Esophagus squamous epithelium (tissue), 5 donors: ENCODE results near the gene GFI1B. TPM values are rescaled to one million over a fixed set of nuclear protein-coding genes. Genes with fewer than 3 reads are reported as not detected.

Experiments used
- DNase-seq: peaks from one replicate; lab custom pipeline; 2025; lab: John Stamatoyannopoulos, UW
- H3K27ac ChIP-seq, 4 donors: fragments of 200-600 bp; sonication (generic); one replicate each; pipeline ENCODE4 v1.5.1; 2016 to 2019; ENCODE audit warnings: mild to moderate bottlenecking in 1 of 4
- H3K27me3 ChIP-seq, 4 donors: fragments of 200-600 bp; sonication (generic); 1 replicate in 3 of 4; 2 replicates in 1 of 4; pipeline versions ENCODE4 v1.5.1 to v1.6.0; 2017 to 2021; ENCODE audit warnings: antibody characterized with exemption in 1 of 4
- H3K36me3 ChIP-seq, 3 donors: fragments of 200-600 bp; sonication (generic); one replicate each; pipeline ENCODE4 v1.5.1; 2016 to 2019
- H3K4me1 ChIP-seq, 3 donors: fragments of 200-600 bp; sonication (generic); one replicate each; pipeline ENCODE4 v1.5.1; 2017 to 2019
- H3K4me3 ChIP-seq, 4 donors: fragments of 200-600 bp; sonication (generic); 1 replicate in 3 of 4; 2 replicates in 1 of 4; pipeline ENCODE4 v1.5.1; 2016 to 2019; ENCODE audit warnings: mild to moderate bottlenecking in 2 of 4, moderate library complexity in 1 of 4
- H3K9me3 ChIP-seq, 3 donors: fragments of 200-600 bp; sonication (generic); one replicate each; pipeline ENCODE4 v1.5.1; 2016 to 2019
- POLR2A ChIP-seq, 4 donors: fragments of 450-650 bp; IDR thresholded peaks; one replicate each; pipeline ENCODE4 v1.6.1; 2017; ENCODE audit warnings: antibody characterized with exemption in 4 of 4, mild to moderate bottlenecking in 4 of 4, moderate library complexity in 3 of 4
- WGBS, 2 donors: methylation state at CpG; one replicate each; pipeline ENCODE4 v1.1.5; 2018; 5-methylcytosine and 5-hydroxymethylcytosine counted together
- intact Hi-C: fragments of 100-400 bp; cut with DNase I; formaldehyde crosslinking; loops from one replicate; pipeline ENCODE4 v1.15.0; 2022
- total RNA-seq, 4 donors: library from RNA; depleted of rRNA; stranded (reverse); fragments of >200 nt; gene quantifications; one replicate each; pipeline ENCODE4 v1.1.0, GENCODE V29; 2016
- TF ChIP-seq, protein P1 (sequence below), 6 experiments: fragments of 450-650 bp in 4 of 6; fragments of 200-600 bp in 2 of 6; sonication (generic) in 2 of 6; IDR thresholded peaks; one replicate each; pipeline ENCODE4 v1.5.1; 2016 to 2019; ENCODE audit warnings: antibody characterized with exemption in 6 of 6, mild to moderate bottlenecking in 4 of 6, moderate library complexity in 4 of 6
- donor health status: DM: yes; HTN: yes; CAD: no.

Gene GFI1B
- total RNA-seq, 4 donors from 2014 or later: 0.57 TPM; not detected in 3

DNA sequence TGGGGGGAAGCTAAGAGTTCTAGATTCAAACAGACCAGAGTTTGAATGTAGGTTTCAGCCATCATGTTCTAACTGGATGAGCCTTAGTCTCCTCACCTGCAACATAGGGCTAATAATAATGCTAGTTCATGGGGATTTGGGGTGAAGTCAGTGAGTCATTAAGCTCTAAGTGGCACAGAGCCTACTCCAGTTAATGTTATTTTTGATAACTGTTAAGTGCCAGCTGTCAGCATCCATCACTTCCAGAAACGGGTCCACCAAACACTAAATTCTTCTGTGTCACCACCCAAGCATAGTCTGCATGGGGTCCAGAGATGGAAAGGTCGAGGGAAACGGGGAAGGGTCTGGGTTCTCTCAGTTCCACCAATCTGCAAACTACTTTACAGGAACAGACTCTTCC, 32.3 kb upstream of the GFI1B start:
- intact Hi-C loops: no loop called here
- Histone ChIP-seq H3K4me3 (no peak overlapping the region), H3K4me1 (peaks cover 9 to 42% (median 22%) of the 10 kb centered on the region in 3 donors), H3K36me3 (no peaks in the 10 kb centered on the region), H3K27me3 (no peaks in the 10 kb centered on the region), H3K27ac (no peak overlapping the region), H3K9me3 (no peaks in the 10 kb centered on the region)
- WGBS, 2 donors: 42 to 53% methylated on average over 3 of the region's 3 CpGs
- TF ChIP-seq, protein P1, sequence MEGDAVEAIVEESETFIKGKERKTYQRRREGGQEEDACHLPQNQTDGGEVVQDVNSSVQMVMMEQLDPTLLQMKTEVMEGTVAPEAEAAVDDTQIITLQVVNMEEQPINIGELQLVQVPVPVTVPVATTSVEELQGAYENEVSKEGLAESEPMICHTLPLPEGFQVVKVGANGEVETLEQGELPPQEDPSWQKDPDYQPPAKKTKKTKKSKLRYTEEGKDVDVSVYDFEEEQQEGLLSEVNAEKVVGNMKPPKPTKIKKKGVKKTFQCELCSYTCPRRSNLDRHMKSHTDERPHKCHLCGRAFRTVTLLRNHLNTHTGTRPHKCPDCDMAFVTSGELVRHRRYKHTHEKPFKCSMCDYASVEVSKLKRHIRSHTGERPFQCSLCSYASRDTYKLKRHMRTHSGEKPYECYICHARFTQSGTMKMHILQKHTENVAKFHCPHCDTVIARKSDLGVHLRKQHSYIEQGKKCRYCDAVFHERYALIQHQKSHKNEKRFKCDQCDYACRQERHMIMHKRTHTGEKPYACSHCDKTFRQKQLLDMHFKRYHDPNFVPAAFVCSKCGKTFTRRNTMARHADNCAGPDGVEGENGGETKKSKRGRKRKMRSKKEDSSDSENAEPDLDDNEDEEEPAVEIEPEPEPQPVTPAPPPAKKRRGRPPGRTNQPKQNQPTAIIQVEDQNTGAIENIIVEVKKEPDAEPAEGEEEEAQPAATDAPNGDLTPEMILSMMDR (IDR thresholded peaks at IDR 0.05): no peak
- no peak for TF ChIP-seq POLR2A (IDR thresholded peaks at IDR 0.05)
- no peak for DNase-seq

GRCh38 chr9:132946631-132947295, 31.7 kb upstream of the GFI1B start:
- Histone ChIP-seq H3K4me3 (no peak overlapping the region), H3K9me3 (no peaks in the 10 kb centered on the region), H3K27me3 (no peaks in the 10 kb centered on the region), H3K4me1 (peaks cover 9 to 39% (median 22%) of the 10 kb centered on the region in 3 donors), H3K36me3 (no peaks in the 10 kb centered on the region), H3K27ac (no peak overlapping the region)
- 73 to 84% methylated on average over 5 to 6 of the region's 7 CpGs for WGBS, 2 donors
- TF ChIP-seq, protein P1 (IDR thresholded peaks at IDR 0.05): no peak
- TF ChIP-seq POLR2A (IDR thresholded peaks at IDR 0.05): no peak
- no peak for DNase-seq
- intact Hi-C loops: no loop called here

DNA sequence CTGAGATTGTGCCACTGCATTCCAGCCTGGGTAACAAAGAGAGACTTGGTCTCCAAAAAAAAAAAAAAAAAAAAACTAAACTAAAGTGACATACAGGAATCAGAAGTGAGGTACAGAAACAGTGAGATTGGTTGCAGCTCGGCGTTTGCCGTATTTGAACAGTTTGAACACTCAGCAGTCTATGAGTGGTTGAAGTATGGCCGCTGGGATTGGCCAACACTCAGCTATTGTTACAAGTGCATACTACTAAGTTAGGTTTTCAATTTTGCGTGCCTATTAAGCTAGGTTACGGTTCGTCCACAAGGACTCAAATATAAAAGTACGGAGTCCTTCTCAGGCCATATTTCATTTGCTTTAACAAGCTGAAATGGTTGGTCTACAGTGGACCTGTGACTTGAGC, 30.7 kb upstream of the GFI1B start:
- no peak for TF ChIP-seq POLR2A (IDR thresholded peaks at IDR 0.05)
- TF ChIP-seq, protein P1 (IDR thresholded peaks at IDR 0.05): no peak
- WGBS, 2 donors: 85 to 87% methylated on average over 8 of the region's 8 CpGs

GRCh38 chr9:132948482-132949050, 29.9 kb upstream of the GFI1B start:
- H3K9me3 ChIP-seq: no peaks in the 10 kb centered on the region
- H3K4me3 ChIP-seq: no peak overlapping the region
- 75 to 80% methylated on average over 16 to 18 of the region's 18 CpGs for WGBS, 2 donors
- peaks cover 5 to 21% (median 9%) of the 10 kb centered on the region in 3 donors for H3K4me1 ChIP-seq
- H3K36me3 ChIP-seq: no peaks in the 10 kb centered on the region
- no peak overlapping the region for H3K27ac ChIP-seq
- intact Hi-C loops: no loop called here
- no peak for DNase-seq
- H3K27me3 ChIP-seq: no peaks in the 10 kb centered on the region
- TF ChIP-seq, protein P1 (IDR thresholded peaks at IDR 0.05): no peak
- TF ChIP-seq POLR2A (IDR thresholded peaks at IDR 0.05): no peak

More for the DNA sequence above, 30.7 kb upstream of the GFI1B start:
- Histone ChIP-seq H3K4me3 (no peak overlapping the region), H3K27ac (no peak overlapping the region), H3K9me3 (no peaks in the 10 kb centered on the region), H3K4me1 (peaks cover 9 to 29% (median 17%) of the 10 kb centered on the region in 3 donors), H3K27me3 (no peaks in the 10 kb centered on the region), H3K36me3 (no peaks in the 10 kb centered on the region)
- DNase-seq: no peak
- intact Hi-C loops: no loop called here

DNA sequence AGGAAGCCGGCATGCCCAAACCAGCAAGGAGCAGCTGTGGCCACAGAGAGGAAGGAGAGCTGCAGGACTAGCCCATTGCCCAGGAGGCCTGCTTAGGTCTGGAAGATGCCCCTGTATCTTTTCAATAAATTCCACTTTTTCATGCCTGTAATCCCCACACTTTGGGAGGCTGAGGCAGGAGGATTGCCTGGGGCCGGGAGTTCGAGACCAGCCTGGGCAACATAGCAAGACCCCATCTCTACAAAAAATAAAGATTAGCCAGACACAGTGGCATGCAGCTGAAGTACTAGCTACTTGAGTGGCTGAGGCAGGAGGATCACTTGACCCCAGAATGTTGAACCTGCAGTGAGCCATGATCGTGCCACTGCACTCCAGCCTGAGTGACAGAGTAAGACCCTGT, 28.8 kb upstream of the GFI1B start:
- Histone ChIP-seq H3K36me3 (no peaks in the 10 kb centered on the region), H3K27me3 (no peaks in the 10 kb centered on the region), H3K4me3 (no peak overlapping the region), H3K4me1 (peaks cover 0 to 16% (median 9%) of the 10 kb centered on the region in 3 donors), H3K27ac (no peak overlapping the region), H3K9me3 (peaks cover 0 to 6% (median 4%) of the 10 kb centered on the region in 3 donors)
- TF ChIP-seq POLR2A (IDR thresholded peaks at IDR 0.05): no peak
- TF ChIP-seq, protein P1 (IDR thresholded peaks at IDR 0.05): no peak
- no peak for DNase-seq
- 54 to 77% methylated on average over 3 to 4 of the region's 4 CpGs for WGBS, 2 donors
- intact Hi-C loops: no loop called here
